HG03159 (cell line): Measurements from ENCODE around the gene EVC.
"Not testable (repeated sequence)": the region's sequence is repeated elsewhere in the genome, so short reads cannot be mapped to it uniquely, and the experiment has no call there.

Source experiments
- ATAC-seq: cut with Tn5 transposase; IDR thresholded peaks from one replicate; pipeline ENCODE4 v1.9.1; 2021; ENCODE audit warnings: mild to moderate bottlenecking, moderate library complexity; ENCODE audit not compliant: unreplicated experiment

EVC gene

DNA sequence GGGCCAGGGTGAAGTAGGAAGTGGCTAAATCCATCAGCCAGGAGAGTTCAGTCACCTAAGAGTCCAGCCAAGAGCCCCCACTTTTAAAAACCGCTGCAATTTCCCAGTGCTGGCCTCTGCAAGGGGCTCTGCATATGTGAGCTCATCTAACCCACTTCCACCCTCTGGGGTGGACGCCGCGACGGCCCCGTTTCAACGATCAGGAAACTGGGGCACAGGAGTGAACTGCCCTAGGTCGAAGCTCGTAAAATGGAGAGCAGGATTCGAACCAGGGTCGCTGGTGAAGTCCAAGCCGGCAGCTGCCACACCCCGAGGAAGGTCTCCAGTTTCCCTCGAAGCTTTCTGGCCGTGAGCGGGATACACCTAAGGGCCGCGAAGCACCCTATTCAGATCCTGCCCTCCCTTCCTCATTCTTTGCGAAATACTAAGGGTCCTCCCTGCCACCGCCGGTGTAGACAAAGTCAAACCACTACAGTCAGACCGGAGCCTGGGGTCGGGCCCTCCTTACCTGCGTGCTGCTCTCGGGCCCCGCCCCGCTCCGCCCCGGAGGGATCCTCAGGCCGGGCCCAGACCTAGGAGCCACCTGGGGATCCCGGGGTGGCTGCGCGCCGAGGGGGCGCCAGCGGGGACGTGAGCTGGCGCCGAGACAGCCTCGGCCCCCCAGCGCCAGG is 3.1 kb upstream of the EVC start:
- no peak for ATAC-seq

- no peak for ATAC-seq
These were observed 2.4 kb upstream of the EVC start, which contains the start of gene EVC2 for GRCh38 chr4:5708449-5709206. Gene EVC2, minus strand, starts transcription at chr4:5708559. Its CDS starts 46 bp downstream, at chr4:5708513.

DNA sequence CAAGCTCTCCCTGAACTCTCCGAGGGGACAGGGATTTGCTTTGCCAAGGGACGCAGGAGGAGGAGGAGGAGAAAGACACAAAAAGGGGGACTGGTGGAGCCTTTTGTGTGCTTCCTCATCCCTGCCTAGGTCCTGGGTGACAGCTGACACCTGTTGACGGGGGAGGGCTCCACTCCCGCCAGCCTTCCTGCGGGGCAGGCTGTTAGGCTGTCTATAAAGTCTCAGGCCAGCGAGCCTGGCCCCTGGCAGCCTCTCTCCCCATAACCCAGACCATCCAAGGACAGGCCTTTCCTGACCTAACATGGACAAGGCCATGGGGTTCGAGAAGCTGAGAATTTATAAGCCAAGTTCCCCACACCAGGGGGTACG is 1.8 kb upstream of the EVC start:
- ATAC-seq, result no peak

GRCh38 chr4:5710065-5710960 is 688 bp upstream of the EVC start:
- ATAC-seq, result no peak

DNA sequence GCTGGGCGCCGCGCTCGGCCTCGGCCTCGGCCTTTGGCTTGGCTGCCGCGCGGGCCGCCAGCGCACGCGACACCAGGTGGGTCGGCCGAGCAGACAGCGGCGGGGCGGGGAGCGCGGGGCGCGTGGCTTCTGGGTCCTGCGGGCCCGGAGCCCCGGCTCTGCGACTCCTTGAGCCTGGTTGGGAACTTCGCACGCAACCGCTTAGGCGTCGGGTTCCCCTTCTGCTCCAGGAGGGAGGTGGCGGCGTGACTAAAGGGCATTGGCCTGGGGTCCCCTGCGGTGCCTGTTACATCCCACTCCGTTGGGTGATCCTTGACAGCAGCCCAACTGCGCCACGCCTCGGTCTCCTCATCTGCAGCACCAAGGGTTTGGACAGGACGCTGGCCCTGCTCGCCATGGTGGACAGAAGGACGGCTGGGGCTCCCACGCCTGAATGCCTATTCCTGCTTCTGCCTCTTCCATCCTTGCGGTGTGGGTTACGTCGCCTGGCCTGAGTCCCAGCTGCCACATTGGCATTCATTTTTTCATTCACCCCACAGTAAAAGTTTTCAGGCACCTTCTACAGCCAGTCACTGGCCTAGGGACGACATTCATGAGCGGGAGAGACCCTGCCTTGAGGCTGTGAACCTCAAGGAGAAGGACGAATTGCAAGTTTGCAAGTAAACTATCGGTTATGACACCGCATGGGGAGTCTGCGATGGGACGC is 631 bp downstream of the EVC start:
- ATAC-seq, result no peak

- no peak for ATAC-seq
These were observed 1.5 kb downstream of the EVC start for GRCh38 chr4:5712517-5712916.

DNA sequence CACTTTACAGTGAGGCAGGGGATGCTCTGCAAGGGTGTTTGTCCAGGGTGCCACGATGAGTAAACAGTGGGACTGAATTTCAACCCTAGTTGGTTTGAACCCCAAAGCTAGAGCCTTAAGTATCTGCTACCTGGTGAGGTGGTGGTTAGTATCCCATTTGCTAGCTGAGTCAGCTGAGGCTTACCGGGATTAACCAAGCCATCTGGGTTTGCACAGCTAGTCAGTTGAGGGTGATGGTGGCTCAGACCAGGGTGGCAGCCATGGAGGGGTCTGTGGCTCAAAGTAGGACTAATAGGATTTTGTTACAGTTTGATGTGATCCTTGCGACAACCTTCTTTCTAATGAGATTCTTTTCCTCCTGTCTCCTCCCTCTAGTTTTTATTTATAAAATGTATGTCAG is 1.9 kb downstream of the EVC start:
- no peak for ATAC-seq

DNA sequence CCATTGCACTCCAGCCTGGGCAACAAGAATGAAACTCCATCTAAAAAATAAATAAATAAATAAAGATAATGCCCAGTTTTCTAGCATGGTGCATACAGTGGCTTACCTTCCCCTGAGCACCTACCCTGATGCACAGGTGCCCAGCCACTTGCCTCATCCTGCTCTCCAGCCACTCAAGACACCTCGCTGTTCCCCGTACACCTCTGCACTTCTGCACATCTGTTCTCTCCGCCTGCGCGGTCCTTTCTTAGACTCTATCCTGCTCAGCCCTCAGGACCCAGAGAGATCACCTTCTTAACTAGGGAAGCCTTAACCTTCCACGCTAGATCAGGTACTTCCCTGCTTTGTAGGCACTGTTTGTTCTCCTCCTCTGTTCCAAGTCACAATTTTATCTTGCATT is 2.9 kb downstream of the EVC start:
- ATAC-seq, result no peak

- ATAC-seq, result no peak
These were observed 4.4 kb downstream of the EVC start for GRCh38 chr4:5715357-5715756.

DNA sequence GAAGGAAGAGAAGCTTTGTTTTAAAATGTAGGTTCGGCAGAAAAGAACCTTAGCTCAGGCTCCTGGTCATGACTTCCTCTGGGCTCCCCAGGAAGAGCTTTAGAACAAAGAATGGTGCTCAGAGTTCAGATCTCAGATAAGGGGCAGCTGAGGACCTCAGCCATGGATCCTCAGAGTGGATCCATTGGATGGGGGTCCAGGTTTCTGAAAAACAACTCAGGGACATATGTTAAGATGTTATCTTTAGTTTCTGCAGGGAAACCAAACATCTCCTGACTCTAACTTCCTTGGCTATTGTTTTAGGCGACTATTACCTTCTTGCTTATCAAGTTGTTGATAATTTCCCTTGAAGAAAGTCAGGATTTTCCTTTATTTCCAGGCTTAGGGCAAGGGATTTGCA is 5.4 kb downstream of the EVC start:
- no peak for ATAC-seq

DNA sequence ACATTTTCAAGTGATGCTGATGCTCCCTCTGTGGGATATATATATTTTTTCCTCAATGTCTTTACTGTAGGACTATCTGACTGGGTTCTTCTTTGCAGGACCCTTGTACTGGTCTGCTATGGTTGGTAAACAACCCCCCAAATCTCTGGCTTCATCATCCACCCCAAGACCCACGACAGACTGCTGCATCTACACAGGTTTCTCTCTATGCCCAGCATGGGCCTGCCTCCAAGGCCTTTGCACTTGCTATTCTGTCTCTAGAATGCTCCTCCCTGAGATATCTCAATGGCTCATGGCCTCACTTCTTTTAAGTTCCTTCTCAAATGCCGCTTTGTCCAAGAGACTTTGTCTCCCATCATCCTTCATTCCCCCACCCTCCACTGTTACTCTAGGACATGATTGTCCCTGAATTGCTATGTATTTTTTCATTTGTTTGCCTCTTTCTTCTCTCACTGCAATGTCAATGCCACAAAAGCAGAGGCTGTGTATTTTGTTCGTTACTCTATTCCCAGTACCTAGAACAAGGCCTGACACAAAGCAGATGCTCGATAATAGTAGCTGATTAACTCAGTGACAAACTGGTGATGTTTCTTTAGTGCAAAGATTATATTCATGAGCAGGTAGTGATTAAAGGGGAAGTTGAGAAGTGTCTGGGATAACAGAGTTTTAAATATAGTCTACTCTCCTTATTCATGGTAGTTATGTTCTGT is 6.6 kb downstream of the EVC start:
- ATAC-seq, result no peak

DNA sequence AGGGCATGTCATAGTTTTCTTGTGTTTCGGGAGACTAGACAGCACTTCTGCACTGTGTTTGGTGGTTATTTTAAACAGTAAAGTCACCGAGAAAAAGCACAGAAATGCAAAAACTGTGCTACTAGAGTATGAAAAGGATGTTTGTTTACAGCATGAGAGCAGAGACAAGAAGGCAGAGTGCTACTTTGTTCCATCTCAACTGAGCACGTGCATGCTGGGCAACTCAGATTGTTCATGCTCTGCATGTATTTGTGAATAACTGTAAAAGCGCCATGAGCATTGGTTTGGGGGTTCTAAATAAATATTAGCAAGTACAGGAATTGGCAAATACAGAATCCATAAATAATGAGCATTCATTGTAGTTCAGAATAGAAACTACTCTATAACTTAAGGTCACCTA is 7.4 kb downstream of the EVC start:
- no peak for ATAC-seq

DNA sequence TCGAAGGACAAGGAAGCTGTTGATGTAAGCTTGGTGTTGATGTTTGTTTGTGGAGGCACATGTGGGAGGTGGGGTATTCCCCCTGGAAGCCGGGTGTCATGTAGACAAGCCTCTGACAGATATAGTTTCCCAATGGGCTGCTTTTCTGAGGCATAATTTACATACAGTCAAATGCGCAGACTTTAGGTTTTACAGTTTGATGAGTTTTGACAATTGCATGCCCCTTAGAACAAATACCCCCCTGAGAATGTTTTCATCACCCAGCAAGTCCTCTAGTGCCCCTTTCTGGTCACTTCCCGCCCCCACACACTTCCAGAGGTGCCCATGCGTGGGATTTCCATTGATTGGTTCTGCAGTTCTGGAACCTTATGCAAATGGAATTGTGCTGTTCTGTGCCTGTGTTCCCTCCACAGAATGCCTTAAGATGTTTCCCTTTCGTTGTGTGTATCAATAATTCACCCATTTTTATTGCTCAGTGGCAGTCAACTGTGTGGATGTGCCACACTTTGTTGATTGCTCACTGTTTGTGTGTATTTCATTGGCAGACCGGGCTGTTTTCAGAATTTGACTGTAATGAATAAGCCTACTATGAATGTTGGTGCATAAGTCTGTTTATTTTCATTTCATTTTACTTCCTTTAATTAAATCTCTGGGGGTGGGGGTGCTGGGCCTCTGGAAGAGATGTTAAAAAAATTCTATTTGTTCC is 8.5 kb downstream of the EVC start:
- no peak for ATAC-seq

DNA sequence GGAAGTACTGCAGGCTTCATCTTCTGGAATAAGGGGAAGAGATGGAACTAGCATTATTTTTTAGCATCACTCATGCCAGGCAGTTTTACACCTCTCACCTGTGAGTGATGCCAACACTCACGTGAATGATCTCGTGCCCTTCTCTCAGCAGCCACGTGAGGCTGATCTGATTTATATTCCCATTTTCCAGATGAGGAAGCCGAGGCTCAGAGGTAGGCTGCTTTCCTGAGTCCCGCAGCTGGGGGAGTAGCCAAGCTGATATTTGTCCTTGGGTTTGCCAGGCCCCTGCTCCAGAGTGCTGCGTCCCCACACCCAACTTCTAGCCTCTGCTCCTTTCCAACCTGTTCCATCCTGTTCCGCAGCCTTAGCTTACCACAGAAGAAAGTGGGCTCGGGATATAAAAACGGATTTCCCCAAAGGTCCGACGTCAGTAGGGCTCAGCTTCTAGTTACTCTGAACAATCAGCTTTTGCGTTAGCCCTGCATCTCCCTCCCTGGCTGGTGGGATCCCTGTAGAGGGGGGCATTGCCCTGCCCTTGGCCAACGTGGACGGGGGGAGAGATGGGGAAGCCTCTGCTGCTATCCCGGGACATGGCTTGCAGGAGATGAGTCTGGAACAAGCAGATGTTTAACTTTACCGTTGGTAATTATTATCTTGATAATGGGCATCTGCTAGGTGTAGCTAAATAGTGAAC is 9.3 kb downstream of the EVC start:
- ATAC-seq, result no peak

GRCh38 chr4:5720980-5721379 is 10.0 kb downstream of the EVC start:
- no peak for ATAC-seq

GRCh38 chr4:5721923-5722322 is 10.9 kb downstream of the EVC start:
- no peak for ATAC-seq

DNA sequence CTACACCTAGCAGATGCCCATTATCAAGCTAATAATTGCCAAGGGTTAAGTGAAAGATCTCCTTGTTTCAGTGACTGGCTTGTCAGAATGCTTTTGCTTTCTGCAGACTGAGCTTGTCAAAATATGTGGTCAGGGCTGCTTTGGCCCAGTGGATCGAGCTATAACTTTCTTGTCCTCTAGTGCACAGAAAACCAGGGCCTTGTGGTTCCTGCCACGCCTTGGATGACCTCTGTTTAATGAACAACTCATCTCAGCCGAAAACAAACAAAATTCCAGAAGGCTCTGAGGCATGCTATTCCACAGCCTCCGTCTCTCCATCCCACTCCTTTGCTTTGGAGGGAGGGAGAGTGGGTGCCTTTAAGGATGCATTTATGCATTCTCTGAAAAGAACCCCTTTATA is 11.3 kb downstream of the EVC start:
- no peak for ATAC-seq

GRCh38 chr4:5724377-5724776 is 13.4 kb downstream of the EVC start:
- no peak for ATAC-seq

DNA sequence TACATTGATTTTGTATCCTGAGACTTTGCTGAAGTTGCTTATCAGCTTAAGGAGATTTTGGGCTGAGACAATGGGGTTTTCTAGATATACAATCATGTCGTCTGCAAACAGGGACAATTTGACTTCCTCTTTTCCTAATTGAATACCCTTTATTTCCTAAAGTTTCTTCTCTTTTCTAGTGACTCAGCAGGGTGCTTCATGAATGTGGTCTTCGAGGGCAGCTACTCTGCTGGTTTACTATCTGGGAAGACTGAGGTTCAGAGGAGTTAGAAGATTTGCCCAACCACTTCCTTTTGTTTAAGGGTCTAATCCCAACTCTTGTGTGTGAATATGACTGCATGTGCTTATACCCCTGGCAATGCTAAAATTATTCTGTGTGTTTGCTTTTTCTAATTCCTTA is 17.4 kb downstream of the EVC start:
- not testable (repeated sequence) for ATAC-seq
